GM19324 (cell line): ENCODE results near the gene RERE.
"Not testable (repeated sequence)": the region's sequence is repeated elsewhere in the genome, so short reads cannot be mapped to it uniquely, and the experiment has no call there.

ENCODE experiments used
- ATAC-seq: cut with Tn5 transposase; IDR thresholded peaks from one replicate; pipeline ENCODE4 v1.9.1; 2021; ENCODE audit warnings: mild to moderate bottlenecking, moderate library complexity; ENCODE audit not compliant: unreplicated experiment, low FRiP score

RERE gene

GRCh38 chr1:8621785-8622348 is 195.6 kb downstream of the RERE start:
- not testable (repeated sequence) for ATAC-seq

DNA sequence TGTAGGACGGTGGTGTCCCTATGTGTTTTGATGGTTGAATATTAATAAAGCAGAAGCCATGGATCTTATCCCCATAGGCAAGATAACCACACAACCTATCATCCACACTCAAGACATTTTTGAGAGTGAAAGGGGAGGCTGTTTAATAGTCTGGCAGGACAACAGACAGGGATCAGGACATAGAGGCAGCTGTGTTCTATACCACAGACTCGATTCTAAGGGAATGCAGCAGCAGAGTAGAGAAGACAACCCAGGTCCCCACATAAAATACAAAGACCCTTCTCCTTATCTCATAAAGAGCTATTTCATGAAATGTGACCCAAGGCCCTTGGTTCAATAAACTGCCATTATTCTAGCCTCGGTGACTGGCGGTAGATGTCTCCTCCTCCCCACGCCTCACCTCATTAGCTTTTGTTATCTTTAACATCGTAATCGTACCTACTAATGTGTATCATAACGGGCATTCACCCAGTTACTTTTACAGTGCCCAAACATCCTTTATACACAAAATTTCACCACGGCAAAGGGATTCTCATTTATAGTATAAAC is 196.3 kb downstream of the RERE start:
- not testable (repeated sequence) for ATAC-seq

GRCh38 chr1:8619917-8620502 is 197.4 kb downstream of the RERE start:
- not testable (repeated sequence) for ATAC-seq

DNA sequence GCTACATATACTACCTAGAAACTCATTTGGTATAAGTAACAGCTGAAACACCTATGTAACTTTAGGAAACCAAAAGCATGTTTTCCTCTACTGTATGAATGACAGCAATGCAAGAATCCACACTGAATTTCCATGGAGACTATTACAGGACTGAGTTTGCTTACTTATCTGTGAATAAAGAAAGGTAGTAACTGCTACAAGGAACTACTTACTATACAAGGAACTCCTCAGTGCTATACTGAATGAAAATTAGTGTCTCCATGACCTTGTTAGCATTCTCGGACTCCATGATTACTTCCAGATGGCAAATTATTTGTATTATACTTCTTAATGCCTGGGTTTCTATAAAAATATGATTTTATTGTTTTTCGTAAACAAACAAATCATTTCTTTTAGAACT is 198.0 kb downstream of the RERE start:
- ATAC-seq: not testable (repeated sequence)

GRCh38 chr1:8616791-8617190 is 200.6 kb downstream of the RERE start:
- not testable (repeated sequence) for ATAC-seq

GRCh38 chr1:8611634-8612515 is 205.6 kb downstream of the RERE start:
- not testable (repeated sequence) for ATAC-seq

GRCh38 chr1:8607906-8608305 is 209.5 kb downstream of the RERE start:
- ATAC-seq: no peak

DNA sequence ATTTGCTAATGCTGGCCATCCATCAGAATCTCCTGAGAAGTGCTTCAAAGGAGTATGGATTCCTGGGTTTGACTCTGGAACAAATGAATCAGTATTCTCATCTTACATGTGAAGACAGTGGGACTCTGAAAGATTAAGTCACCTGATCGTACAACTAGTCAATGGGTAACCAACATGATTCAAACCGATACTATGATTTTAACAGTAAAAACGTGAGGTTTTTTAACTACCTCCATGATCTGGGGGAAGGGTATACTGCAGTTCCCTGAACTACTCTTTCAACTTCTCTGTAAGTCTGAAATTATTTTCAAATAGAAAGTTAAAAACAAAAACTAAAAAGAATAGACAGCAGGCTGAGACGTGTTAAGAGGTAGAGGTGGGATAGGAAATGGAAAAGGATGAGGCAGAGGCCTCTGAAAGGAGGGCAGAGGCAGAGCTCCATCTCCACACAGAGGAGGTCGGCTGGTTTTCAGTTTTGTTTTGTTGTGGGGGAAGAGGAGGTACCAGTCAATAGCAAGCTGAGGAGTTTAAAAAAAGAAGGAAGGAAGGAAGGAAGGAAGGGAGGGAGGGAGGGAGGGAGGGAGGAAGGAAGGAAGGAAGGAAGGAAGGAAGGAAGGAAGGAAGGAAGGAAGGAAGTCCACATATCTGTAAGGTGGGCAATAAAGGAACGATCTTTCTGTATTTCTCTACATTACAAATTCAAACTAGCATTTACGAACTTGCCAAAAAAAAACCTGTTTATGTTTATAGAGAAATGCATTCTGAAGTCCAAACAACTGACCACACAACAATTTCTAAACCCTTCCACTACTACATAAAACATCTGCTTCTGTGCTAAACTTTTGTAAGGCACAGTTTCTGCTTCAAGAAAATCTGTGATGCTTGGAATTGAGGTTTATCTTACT is 213.1 kb downstream of the RERE start:
- ATAC-seq: peak; percentile 61

DNA sequence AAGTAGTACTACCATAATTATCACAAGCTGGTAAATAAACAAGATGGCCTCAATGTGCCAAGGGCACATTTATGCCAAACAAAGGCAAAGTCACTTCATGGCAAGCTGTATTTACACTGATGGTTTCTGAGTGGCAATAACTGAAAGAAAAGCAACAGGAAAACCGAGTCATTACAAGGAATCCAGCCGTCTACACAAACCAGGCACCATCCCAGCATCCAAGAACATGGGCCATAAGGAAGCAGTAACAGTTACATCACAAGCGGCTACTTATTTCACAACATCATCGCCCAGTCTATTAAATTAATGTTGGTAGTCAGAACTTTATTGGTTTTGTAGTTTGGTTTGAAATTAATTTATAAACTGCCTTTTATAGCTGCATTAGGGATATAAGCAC is 214.2 kb downstream of the RERE start:
- no peak for ATAC-seq

GRCh38 chr1:8602471-8603219 is 214.8 kb downstream of the RERE start:
- ATAC-seq: no peak

DNA sequence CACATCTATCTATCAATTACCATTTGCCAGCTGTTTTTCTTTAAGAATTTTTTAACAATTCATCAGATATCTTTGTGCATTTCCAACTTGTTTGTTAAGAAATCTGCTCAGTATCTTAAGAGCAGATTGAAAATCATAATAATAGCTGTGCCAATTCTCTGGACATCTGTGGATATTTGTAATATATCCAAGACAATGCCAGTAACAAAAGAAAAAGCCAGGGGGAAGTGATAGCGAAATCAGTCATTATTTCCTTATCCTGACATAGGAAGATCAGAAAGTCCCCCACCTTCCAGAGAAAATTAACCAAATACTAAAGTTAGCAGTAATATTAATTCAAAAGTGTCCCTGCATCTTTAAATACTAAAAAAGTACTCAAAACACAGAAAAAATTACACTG is 217.1 kb downstream of the RERE start:
- ATAC-seq: no peak

DNA sequence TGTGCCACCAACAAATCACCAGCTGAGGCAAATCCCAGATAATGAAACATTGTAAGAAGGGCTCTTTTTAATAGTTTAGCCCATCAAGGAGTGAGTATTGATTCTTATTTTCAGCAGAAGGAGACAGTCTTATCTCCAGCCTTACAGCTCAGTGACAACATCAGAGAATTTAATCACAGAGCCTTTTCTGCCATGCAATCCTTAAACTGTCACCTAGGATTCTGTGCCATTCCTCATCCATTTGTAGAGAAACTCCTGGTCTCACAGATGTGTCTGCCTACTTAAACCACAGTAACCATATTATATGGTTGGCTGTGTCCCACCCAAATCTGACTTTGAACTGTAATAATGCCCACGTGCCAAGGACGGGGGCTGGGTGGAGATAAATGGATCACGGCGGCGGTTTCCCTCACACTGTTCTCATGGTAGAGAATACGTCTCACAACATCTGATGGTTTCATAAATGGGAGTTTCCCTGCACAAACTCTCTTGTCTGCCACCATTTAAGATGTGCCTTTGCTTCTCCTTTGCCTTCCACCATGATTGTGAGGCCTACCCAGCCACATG is 217.7 kb downstream of the RERE start:
- ATAC-seq: no peak

DNA sequence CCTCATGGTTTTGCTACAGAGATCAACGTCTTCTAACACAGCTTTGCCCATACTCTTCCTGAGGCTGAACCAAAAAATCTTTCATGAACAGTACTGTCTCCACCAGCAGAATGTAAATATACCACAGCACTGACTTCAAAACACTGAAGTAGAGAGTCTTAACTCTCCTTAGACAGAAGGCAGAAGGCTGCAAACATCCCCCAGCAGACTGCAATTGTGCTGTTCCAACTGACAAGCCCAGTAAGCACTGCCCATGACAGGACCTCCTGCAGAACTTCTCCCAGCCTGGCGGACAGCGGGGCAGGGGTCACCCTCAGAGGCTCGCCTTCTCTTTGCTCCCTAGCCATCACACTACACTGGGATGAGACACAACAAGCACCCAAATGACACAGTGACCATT is 218.7 kb downstream of the RERE start:
- ATAC-seq: no peak

DNA sequence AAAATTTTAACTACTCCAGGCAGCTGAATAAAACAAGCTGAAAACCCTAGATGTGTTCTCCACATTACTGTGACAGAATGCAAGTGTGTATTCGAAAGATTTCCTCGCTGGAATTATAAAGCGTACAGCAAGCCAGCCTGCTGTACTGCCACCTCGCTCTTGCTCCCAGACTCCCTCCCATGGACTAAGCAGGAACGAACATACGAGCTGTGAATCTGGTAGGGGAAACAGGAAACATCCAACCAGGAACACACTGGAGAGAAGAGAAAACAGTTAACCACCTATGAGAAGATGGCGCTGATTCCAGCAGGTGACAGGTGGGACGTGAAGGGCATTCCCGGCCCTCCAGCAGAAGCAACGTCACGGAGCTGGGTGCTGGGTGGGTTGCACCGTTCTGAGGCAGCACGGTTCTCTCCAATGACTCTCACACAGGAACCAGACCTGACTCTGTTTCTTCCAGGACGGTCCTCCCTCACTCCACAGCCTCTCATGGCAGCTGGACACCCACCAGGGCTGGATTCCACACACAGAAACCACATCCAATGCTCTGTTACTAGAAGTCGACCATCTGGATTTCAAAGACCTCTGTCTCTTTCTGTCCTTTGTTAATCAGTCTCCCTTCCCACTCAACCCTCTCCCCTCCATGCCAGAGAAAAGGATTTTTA is 219.2 kb downstream of the RERE start:
- ATAC-seq: no peak

- no peak for ATAC-seq
Observed at GRCh38 chr1:8597455-8597854, 220.0 kb downstream of the RERE start.

DNA sequence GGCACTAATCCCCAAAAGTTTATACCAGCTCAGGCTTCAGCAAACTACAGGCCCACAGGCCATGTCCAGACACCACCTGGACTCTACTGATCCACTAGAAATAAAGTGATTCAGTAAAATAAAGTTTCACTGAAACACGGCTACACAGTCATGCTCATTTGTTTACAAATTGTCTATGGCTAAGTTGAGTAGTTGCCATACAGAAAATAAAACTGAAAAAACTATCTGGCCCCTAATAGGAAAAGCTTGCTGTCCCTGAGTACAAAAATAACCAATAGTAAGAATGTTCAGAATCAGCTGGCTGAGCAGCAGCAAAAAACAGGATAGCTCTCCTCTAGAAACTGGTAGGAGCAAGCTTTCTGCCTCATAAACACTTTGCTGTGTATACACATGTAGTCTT is 221.5 kb downstream of the RERE start:
- ATAC-seq: no peak

- no peak for ATAC-seq
Observed at GRCh38 chr1:8595332-8595731, 222.1 kb downstream of the RERE start.

- not testable (repeated sequence) for ATAC-seq
Observed at GRCh38 chr1:8593292-8593691, 224.1 kb downstream of the RERE start.

DNA sequence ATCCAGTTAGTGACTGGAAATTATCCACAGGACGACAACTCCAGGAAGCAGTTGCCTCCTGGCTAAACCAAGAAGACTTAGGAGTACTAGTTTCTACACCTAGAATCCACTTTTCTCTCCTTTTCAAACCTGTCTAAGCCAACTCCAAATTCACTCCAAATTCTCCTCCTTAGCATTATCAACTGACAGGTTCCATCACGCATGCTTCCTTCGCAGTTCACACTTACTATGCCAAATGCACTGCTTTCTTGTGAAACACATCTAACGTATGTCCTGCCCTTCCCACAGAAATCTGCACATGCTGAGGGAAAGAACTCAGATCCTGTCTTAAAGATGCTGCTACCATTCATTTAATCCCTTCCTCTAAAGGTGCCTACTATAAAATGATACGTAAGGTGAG is 225.9 kb downstream of the RERE start:
- no peak for ATAC-seq
